Calu3 (cell line): Measurements from ENCODE around the gene AHSP. TPM values are rescaled to one million over a fixed set of nuclear protein-coding genes. Genes with fewer than 3 reads are reported as not detected.

Experiments used
- BruUV-seq: library from RNA; stranded (reverse); fragments of 400-500 nt; replicated peaks from 2 replicates; lab custom pipeline; 2021; lab: Mats Ljungman, UMichigan
- CTCF ChIA-PET: fragments of 300-600 bp; sonication (Branson Sonifier 250); formaldehyde crosslinking; loops from one replicate; lab custom pipeline; 2022; ENCODE audit warnings: antibody characterized with exemption; lab: Charles Lee
- DNase-seq: peaks from one replicate; pipeline ENCODE4 v3.0.0; 2022
- H3K27ac Mint-ChIP-seq: one replicate; pipeline ENCODE4 v1.8.0; 2022; ENCODE audit warnings: mixed read lengths; ENCODE audit not compliant: unreplicated experiment
- H3K27me3 Mint-ChIP-seq: one replicate; pipeline ENCODE4 v1.8.0; 2022; ENCODE audit warnings: mixed read lengths; ENCODE audit not compliant: unreplicated experiment
- H3K36me3 Mint-ChIP-seq: one replicate; pipeline ENCODE4 v1.8.0; 2022; ENCODE audit warnings: mild to moderate bottlenecking, moderate library complexity, mixed read lengths; ENCODE audit not compliant: insufficient read depth, unreplicated experiment
- H3K4me1 Mint-ChIP-seq: one replicate; pipeline ENCODE4 v1.8.0; 2022; ENCODE audit warnings: mild to moderate bottlenecking, low read depth, mixed read lengths; ENCODE audit not compliant: unreplicated experiment
- H3K4me3 Mint-ChIP-seq: one replicate; pipeline ENCODE4 v1.8.0; 2022; ENCODE audit warnings: mild to moderate bottlenecking, low read depth, moderate library complexity, mixed read lengths; ENCODE audit not compliant: unreplicated experiment
- H3K9me3 Mint-ChIP-seq: one replicate; pipeline ENCODE4 v1.8.0; 2022; ENCODE audit warnings: low read depth, mixed read lengths; ENCODE audit not compliant: unreplicated experiment
- intact Hi-C: fragments of 100-400 bp; cut with micrococcal nuclease; formaldehyde crosslinking; loops from one replicate; pipeline ENCODE4 v1.10.0; 2022; ENCODE audit not compliant: unreplicated experiment
- total RNA-seq: library from RNA; stranded (reverse); gene quantifications from 2 replicates; pipeline ENCODE4 v1.2.3, GENCODE V29; 2022
- TF ChIP-seq, protein P1 (sequence below): fragments of 200-600 bp; IDR thresholded peaks from one replicate; pipeline ENCODE4 v1.8.0; 2022; ENCODE audit warnings: antibody characterized with exemption; ENCODE audit not compliant: unreplicated experiment

The AHSP gene
- total RNA-seq, 1 experiment from 2014 or later = not detected

DNA sequence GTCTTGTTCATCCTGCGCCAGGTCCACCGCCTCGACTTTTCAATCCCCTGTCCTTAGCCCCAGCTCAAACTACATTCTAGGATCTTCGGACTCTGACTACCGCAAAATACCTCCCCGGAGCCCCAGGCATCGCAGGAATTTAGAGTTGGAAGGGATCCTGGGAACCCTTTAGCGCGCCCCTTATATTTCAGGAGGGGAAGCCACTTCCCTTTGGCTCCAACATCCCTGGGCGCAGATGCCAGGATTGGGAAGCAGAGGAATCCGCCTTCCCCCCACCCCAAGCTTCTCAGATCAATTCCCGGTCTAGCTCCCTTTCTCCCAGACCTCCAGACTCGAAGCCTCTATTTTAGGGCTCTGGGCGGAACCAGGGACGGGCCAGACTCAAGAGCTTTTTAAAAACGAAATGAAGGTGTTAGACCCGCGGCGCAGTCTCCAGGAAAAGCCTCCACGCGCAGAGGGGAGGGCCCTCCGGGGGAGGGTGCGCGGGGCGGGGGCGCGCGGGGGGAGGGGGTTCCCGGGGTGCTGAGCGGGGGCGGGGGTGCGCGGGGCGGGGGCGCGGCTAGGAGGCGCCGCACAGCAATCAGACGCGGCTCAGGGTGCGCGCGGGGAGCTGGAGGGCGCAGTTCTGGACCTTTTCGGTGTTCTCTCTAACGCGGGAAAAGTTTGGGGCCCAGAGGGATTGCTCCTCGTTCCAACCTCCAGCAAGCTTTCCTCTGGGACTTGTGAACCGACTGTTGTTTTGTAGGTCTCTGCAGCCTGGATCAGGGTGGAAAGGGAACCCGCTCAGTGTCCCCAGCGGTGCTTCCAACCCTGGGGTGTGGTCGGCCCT, 1.6 kb downstream of the AHSP start:
- Mint-ChIP-seq H3K4me3 (no peak overlapping the region), H3K27ac (no peak overlapping the region), H3K27me3 (peaks cover 20% of the 10 kb centered on the region), H3K9me3 (no peaks in the 10 kb centered on the region), H3K4me1 (no peaks in the 10 kb centered on the region), H3K36me3 (no peaks in the 10 kb centered on the region)
- CTCF ChIA-PET = interaction anchor here (0.6 kb wide), 1 partner anchor 19 kb away, joined by 4 read pairs; no protein-coding TSS in a partner anchor
- intact Hi-C loops = no loop called here
- TF ChIP-seq, protein P1, sequence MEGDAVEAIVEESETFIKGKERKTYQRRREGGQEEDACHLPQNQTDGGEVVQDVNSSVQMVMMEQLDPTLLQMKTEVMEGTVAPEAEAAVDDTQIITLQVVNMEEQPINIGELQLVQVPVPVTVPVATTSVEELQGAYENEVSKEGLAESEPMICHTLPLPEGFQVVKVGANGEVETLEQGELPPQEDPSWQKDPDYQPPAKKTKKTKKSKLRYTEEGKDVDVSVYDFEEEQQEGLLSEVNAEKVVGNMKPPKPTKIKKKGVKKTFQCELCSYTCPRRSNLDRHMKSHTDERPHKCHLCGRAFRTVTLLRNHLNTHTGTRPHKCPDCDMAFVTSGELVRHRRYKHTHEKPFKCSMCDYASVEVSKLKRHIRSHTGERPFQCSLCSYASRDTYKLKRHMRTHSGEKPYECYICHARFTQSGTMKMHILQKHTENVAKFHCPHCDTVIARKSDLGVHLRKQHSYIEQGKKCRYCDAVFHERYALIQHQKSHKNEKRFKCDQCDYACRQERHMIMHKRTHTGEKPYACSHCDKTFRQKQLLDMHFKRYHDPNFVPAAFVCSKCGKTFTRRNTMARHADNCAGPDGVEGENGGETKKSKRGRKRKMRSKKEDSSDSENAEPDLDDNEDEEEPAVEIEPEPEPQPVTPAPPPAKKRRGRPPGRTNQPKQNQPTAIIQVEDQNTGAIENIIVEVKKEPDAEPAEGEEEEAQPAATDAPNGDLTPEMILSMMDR = no peak
- no TSS peak for BruUV-seq
- DNase-seq = no peak

DNA sequence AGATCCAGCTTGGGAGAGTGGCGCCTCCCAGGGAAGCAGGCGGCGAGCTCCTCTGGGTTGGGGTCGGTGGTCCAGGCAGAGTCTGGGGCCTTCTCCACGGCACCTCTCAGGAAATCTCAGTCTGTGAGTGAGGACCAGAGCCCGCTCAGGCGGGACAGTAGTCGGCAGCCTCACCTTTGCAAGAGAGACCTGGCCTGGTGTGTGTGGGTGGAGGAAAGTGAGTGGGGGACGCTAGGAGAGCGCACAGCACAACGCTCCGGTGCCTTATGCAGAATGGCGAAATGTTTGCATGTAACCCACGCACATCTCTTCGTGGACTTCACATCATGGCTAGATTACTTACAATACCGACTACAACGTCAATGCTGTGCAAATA, 2.2 kb downstream of the AHSP start:
- H3K36me3 Mint-ChIP-seq = no peaks in the 10 kb centered on the region
- no peak overlapping the region for H3K4me3 Mint-ChIP-seq
- H3K9me3 Mint-ChIP-seq = no peaks in the 10 kb centered on the region
- H3K27me3 Mint-ChIP-seq = peaks cover 20% of the 10 kb centered on the region
- H3K4me1 Mint-ChIP-seq = no peaks in the 10 kb centered on the region
- BruUV-seq = no TSS peak
- CTCF ChIA-PET = no interaction called here
- H3K27ac Mint-ChIP-seq = no peak overlapping the region
- intact Hi-C loops = loop anchor here (10.0 kb wide), 1 partner anchor 85 kb away; no protein-coding TSS in a partner anchor
- DNase-seq = no peak
- TF ChIP-seq, protein P1 = no peak

DNA sequence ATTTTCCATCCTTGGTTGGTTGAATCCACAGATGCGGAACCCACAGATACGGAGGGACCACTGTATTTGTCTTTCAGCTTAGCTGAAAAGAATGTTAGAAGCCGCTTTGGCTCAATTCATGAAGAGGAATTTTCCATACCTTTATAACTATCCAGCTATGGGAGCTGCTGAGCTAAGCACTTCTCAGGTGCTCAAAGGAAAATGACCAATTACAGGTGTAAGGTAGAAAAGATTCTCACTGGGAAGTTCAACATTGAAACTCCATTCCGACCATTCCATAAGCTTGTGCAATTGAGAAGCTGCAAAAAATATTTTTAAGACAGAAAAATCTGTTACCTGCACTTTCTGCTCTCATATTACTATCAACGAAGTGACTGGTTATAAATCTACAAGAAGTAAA, 2.7 kb downstream of the AHSP start:
- H3K4me3 Mint-ChIP-seq = no peak overlapping the region

DNA sequence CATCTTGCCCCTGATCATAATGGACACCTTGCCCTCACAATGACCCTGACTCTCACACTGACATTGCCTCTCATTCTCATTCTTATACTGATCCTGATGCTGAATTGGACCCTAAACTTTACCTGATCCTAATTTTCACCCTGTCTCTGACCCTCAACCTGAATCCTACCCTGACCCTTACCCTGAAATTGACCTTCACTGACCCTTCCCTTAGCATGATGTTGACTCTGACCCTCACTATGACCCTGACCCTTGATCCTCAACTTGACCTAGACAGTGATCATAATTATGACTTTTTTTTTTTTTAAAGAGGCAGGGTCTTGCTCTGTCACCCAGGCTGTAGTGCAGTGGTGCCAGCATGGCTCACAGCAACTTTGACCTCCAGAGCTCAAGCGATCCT, 3.4 kb downstream of the AHSP start:
- Mint-ChIP-seq H3K4me1 (no peaks in the 10 kb centered on the region), H3K36me3 (no peaks in the 10 kb centered on the region), H3K9me3 (no peaks in the 10 kb centered on the region), H3K27me3 (peaks cover 20% of the 10 kb centered on the region), H3K4me3 (no peak overlapping the region), H3K27ac (no peak overlapping the region)
- TF ChIP-seq, protein P1 = no peak
- BruUV-seq = no TSS peak
- DNase-seq = no peak
- CTCF ChIA-PET = no interaction called here
- intact Hi-C loops = loop anchor here (10.0 kb wide), 1 partner anchor 84 kb away; no protein-coding TSS in a partner anchor

More for the DNA sequence above, 2.7 kb downstream of the AHSP start:
- DNase-seq = no peak
- CTCF ChIA-PET = no interaction called here
- no peak overlapping the region for H3K27ac Mint-ChIP-seq
- TF ChIP-seq, protein P1 = no peak
- H3K9me3 Mint-ChIP-seq = no peaks in the 10 kb centered on the region
- H3K4me1 Mint-ChIP-seq = no peaks in the 10 kb centered on the region
- no peaks in the 10 kb centered on the region for H3K36me3 Mint-ChIP-seq
- BruUV-seq = no TSS peak
- H3K27me3 Mint-ChIP-seq = peaks cover 20% of the 10 kb centered on the region
- intact Hi-C loops = loop anchor here (10.0 kb wide), 1 partner anchor 84 kb away; no protein-coding TSS in a partner anchor
